HCT116 (cell line): Measurements from ENCODE around the gene PICALM. TPM values are rescaled to one million over a fixed set of nuclear protein-coding genes. Genes with fewer than 3 reads are reported as not detected.

Experiments used
- ATAC-seq: fragments of 200-7000 bp; cut with Tn5 transposase; 2 replicates; pipeline ENCODE4 v1.9.1; 2020; ENCODE audit warnings: mild to moderate bottlenecking, moderate library complexity
- BruUV-seq: library from RNA; stranded (reverse); fragments of 400-500 nt; replicated peaks from 2 replicates; lab custom pipeline; 2021; lab: Mats Ljungman, UMichigan
- CTCF ChIA-PET: fragments of 300-600 bp; sonication (Branson Sonifier 250); formaldehyde crosslinking; loops from one replicate; lab custom pipeline; 2021; ENCODE audit warnings: antibody characterized with exemption; lab: Charles Lee
- POLR2A ChIA-PET: fragments of 300-600, 350-600 bp; sonication (Branson Sonifier 250); formaldehyde crosslinking; loops from one replicate; lab custom pipeline; 2021; ENCODE audit warnings: antibody characterized with exemption; lab: Charles Lee
- RAD21 ChIA-PET, 2 experiments: fragments of 300-600 bp; sonication (Branson Sonifier 250); formaldehyde crosslinking; loops; one replicate each; lab custom pipeline; 2023; ENCODE audit warnings: low total read pairs in 2 of 2; ENCODE audit not compliant: uncharacterized antibody in 2 of 2, unreplicated experiment in 2 of 2, low non-redundant PET in 1 of 2; lab: Charles Lee
- DNase-seq: peaks from one replicate; pipeline ENCODE4 v3.0.0-alpha.2; 2010; ENCODE audit warnings: low read depth, low spot score
- H2AFZ ChIP-seq: fragments of 200-600 bp; shearing (Covaris generic), sonication (generic); 2 replicates; pipeline ENCODE4 v1.6.1; 2017; ENCODE audit warnings: low read depth, mixed run types, mixed read lengths, antibody characterized with exemption, low read length; ENCODE audit not compliant: poor library complexity, severe bottlenecking
- H3K27ac ChIP-seq: 2 replicates; pipeline ENCODE4 v1.5.1; 2012; ENCODE audit warnings: low read depth, low read length
- H3K27me3 ChIP-seq: fragments of 200-600 bp; sonication (generic); 2 replicates; pipeline ENCODE4 v1.6.1; 2016; ENCODE audit warnings: mixed run types, low read length, mixed read lengths; ENCODE audit not compliant: insufficient read depth
- H3K36me3 ChIP-seq, 2 experiments: fragments of 200-500 bp in 1 of 2; fragments of 200-600 bp in 1 of 2; sonication (Bioruptor generic) in 1 of 2; sonication (generic) in 1 of 2; 2 replicates each; pipeline versions ENCODE4 v1.5.1 to v1.6.1; 2014 to 2016; ENCODE audit warnings: low read length in 2 of 2, inconsistent platforms in 1 of 2, mixed read lengths in 1 of 2, mixed run types in 1 of 2; ENCODE audit not compliant: insufficient read depth in 2 of 2, control insufficient read depth in 1 of 2
- H3K4me1 ChIP-seq, 2 experiments: fragments of 200-600 bp in 1 of 2; sonication (generic) in 1 of 2; 2 replicates each; pipeline versions ENCODE4 v1.5.1 to v1.6.1; 2012 to 2017; ENCODE audit warnings: low read length in 2 of 2, inconsistent platforms in 1 of 2, mild to moderate bottlenecking in 1 of 2, mixed read lengths in 1 of 2, mixed run types in 1 of 2, moderate library complexity in 1 of 2; ENCODE audit not compliant: insufficient read depth in 2 of 2, control insufficient read depth in 1 of 2
- H3K4me2 ChIP-seq: fragments of 200-600 bp; sonication (generic); 2 replicates; pipeline ENCODE4 v1.6.1; 2017; ENCODE audit warnings: mixed run types, low read length, mixed read lengths
- H3K4me3 ChIP-seq, 2 experiments: fragments of 200-600 bp in 1 of 2; sonication (generic) in 1 of 2; replicated peaks in 1 of 2; 2 replicates each; pipeline ENCODE4 v1.5.1; 2011 to 2016; ENCODE audit warnings: low read length in 2 of 2, control low read depth in 1 of 2, low read depth in 1 of 2, mild to moderate bottlenecking in 1 of 2, mixed read lengths in 1 of 2, mixed run types in 1 of 2
- H3K79me2 ChIP-seq: fragments of 200-600 bp; sonication (generic); 2 replicates; pipeline ENCODE4 v1.6.1; 2017; ENCODE audit warnings: mild to moderate bottlenecking, mixed run types, low read length, moderate library complexity, mixed read lengths; ENCODE audit not compliant: insufficient read depth
- H3K9ac ChIP-seq: fragments of 200-600 bp; sonication (generic); 2 replicates; pipeline ENCODE4 v1.6.1; 2016; ENCODE audit warnings: low read length, mixed read lengths
- H3K9me2 ChIP-seq: fragments of 200-600 bp; sonication (generic), shearing (Covaris generic); 2 replicates; pipeline ENCODE4 v1.6.1; 2017; ENCODE audit warnings: mixed run types, mild to moderate bottlenecking, moderate library complexity; ENCODE audit not compliant: insufficient read depth
- H3K9me3 ChIP-seq, 2 experiments: fragments of 200-500 bp in 1 of 2; fragments of 200-600 bp in 1 of 2; sonication (Bioruptor generic) in 1 of 2; sonication (generic) in 1 of 2; 2 replicates each; pipeline ENCODE4 v1.6.1; 2014 to 2017; ENCODE audit warnings: low read length in 2 of 2, mixed read lengths in 2 of 2, inconsistent platforms in 1 of 2, low read depth in 1 of 2, mild to moderate bottlenecking in 1 of 2, mixed run types in 1 of 2, moderate library complexity in 1 of 2; ENCODE audit not compliant: control insufficient read depth in 1 of 2, insufficient read depth in 1 of 2
- H4K20me1 ChIP-seq: fragments of 200-600 bp; sonication (generic), shearing (Covaris generic); 2 replicates; pipeline ENCODE4 v1.6.1; 2017; ENCODE audit warnings: mixed run types, mild to moderate bottlenecking, moderate library complexity; ENCODE audit not compliant: insufficient read depth
- ATF3 ChIP-seq: IDR thresholded peaks from 2 replicates; pipeline ENCODE4 v1.6.1; 2012
- CBX3 ChIP-seq: IDR thresholded peaks from 2 replicates; pipeline ENCODE4 v1.6.1; 2012; ENCODE audit warnings: low read depth
- CEBPB ChIP-seq: IDR thresholded peaks from 2 replicates; pipeline ENCODE4 v1.6.1; 2012; ENCODE audit warnings: low read depth
- EGR1 ChIP-seq: IDR thresholded peaks from 2 replicates; pipeline ENCODE4 v1.6.1; 2012; ENCODE audit warnings: low read depth
- ELF1 ChIP-seq: IDR thresholded peaks from 2 replicates; pipeline ENCODE4 v1.6.1; 2012; ENCODE audit warnings: low read depth, borderline replicate concordance
- EZH2 ChIP-seq: fragments of 200-600 bp; sonication (generic); IDR thresholded peaks from 2 replicates; pipeline ENCODE4 v1.6.1; 2017; ENCODE audit warnings: antibody characterized with exemption, mixed run types
- FOSL1 ChIP-seq: IDR thresholded peaks from 2 replicates; pipeline ENCODE4 v1.6.1; 2012; ENCODE audit warnings: low read depth
- JUND ChIP-seq: IDR thresholded peaks from 2 replicates; pipeline ENCODE4 v1.6.1; 2012
- MAX ChIP-seq: IDR thresholded peaks from 2 replicates; pipeline ENCODE4 v1.6.1; 2012
- REST ChIP-seq: IDR thresholded peaks from 2 replicates; pipeline ENCODE4 v1.6.1; 2012; ENCODE audit warnings: low read depth
- SIN3A ChIP-seq: IDR thresholded peaks from 2 replicates; pipeline ENCODE4 v1.6.1; 2012; ENCODE audit warnings: low read depth
- SRF ChIP-seq: IDR thresholded peaks from 2 replicates; pipeline ENCODE4 v1.6.1; 2012; ENCODE audit warnings: low read depth
- TCF7L2 ChIP-seq: IDR thresholded peaks from 2 replicates; pipeline ENCODE4 v1.7.0; 2011; ENCODE audit warnings: borderline replicate concordance, inconsistent platforms; ENCODE audit not compliant: insufficient read depth, insufficient read length; ENCODE audit errors: extremely low read depth
- ZBTB33 ChIP-seq: IDR thresholded peaks from 2 replicates; pipeline ENCODE4 v1.6.1; 2011; ENCODE audit warnings: mild to moderate bottlenecking, low read length, moderate library complexity; ENCODE audit not compliant: insufficient replicate concordance; ENCODE audit errors: extremely low read depth
- ZFX ChIP-seq: fragments of 450-650 bp; IDR thresholded peaks from 2 replicates; pipeline ENCODE4 v1.6.1; 2017
- ZNF274 ChIP-seq: fragments of 200-500 bp; sonication (Bioruptor generic); IDR thresholded peaks from 2 replicates; pipeline ENCODE4 v1.6.1; 2014; ENCODE audit warnings: mild to moderate bottlenecking, low read depth, low read length, inconsistent platforms
- intact Hi-C: fragments of 100-400 bp; cut with micrococcal nuclease; formaldehyde crosslinking; loops from 2 replicates; pipeline ENCODE4 v1.10.0; 2022
- total RNA-seq: library from RNA; stranded (reverse); gene quantifications from one replicate; pipeline ENCODE4 v1.2.1, GENCODE V29; 2021; ENCODE audit not compliant: unreplicated experiment
- TF ChIP-seq, protein P1 (sequence below), 3 experiments: fragments of 200-600 bp in 1 of 3; sonication (generic) in 1 of 3; IDR thresholded peaks in 2 of 3; conservative IDR thresholded peaks in 1 of 3; 2 replicates each; pipeline ENCODE4 v1.5.1; 2012 to 2017; ENCODE audit warnings: low read depth in 2 of 3, low read length in 2 of 3, antibody characterized with exemption in 1 of 3, borderline replicate concordance in 1 of 3, control low read depth in 1 of 3, mild to moderate bottlenecking in 1 of 3, mixed read lengths in 1 of 3, mixed run types in 1 of 3, moderate library complexity in 1 of 3; ENCODE audit not compliant: insufficient read depth in 1 of 3

PICALM gene
- total RNA-seq, 1 experiment from 2014 or later = 90.6 TPM

GRCh38 chr11:86047275-86047991 is 21.5 kb downstream of the PICALM start:
- no peak overlapping the region for H2AFZ ChIP-seq
- CTCF ChIA-PET = no interaction called here
- BruUV-seq = no TSS peak
- H3K4me2 ChIP-seq = no peak overlapping the region
- peaks cover 7% of the 10 kb centered on the region; the same call in 1 of the 2 replicates for H4K20me1 ChIP-seq
- intact Hi-C loops = loop anchor here (10.0 kb wide), 1 partner anchor 227 kb away; no protein-coding TSS in a partner anchor
- POLR2A ChIA-PET = no interaction called here
- no peaks in the 10 kb centered on the region for H3K9me3 ChIP-seq
- no peaks in the 10 kb centered on the region for H3K27me3 ChIP-seq
- DNase-seq = no peak
- H3K4me3 ChIP-seq = no peak overlapping the region
- H3K9ac ChIP-seq = no peak overlapping the region
- H3K9me2 ChIP-seq = no peaks in the 10 kb centered on the region
- TF ChIP-seq EZH2 (no peak), ZFX (no peak), EGR1 (no peak), ATF3 (no peak), SIN3A (no peak), ZNF274 (no peak), MAX (no peak), ZBTB33 (no peak), ELF1 (no peak), JUND (no peak), SRF (no peak), REST (no peak), CBX3 (no peak), TCF7L2 (no peak), FOSL1 (no peak), CEBPB (no peak)
- TF ChIP-seq, protein P1, sequence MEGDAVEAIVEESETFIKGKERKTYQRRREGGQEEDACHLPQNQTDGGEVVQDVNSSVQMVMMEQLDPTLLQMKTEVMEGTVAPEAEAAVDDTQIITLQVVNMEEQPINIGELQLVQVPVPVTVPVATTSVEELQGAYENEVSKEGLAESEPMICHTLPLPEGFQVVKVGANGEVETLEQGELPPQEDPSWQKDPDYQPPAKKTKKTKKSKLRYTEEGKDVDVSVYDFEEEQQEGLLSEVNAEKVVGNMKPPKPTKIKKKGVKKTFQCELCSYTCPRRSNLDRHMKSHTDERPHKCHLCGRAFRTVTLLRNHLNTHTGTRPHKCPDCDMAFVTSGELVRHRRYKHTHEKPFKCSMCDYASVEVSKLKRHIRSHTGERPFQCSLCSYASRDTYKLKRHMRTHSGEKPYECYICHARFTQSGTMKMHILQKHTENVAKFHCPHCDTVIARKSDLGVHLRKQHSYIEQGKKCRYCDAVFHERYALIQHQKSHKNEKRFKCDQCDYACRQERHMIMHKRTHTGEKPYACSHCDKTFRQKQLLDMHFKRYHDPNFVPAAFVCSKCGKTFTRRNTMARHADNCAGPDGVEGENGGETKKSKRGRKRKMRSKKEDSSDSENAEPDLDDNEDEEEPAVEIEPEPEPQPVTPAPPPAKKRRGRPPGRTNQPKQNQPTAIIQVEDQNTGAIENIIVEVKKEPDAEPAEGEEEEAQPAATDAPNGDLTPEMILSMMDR (IDR thresholded peaks at IDR 0.05 in 2 of 3, conservative IDR thresholded peaks at IDR 0.05 in 1 of 3; ENCODE audit: borderline replicate concordance in 1 of 3, insufficient read depth in 1 of 3, low read depth in 2 of 3, low read length in 2 of 3) = no peak
- no peaks in the 10 kb centered on the region for H3K36me3 ChIP-seq
- RAD21 ChIA-PET = no interaction called here
- peaks cover 99% of the 10 kb centered on the region for H3K79me2 ChIP-seq
- no peak for ATAC-seq
- no peaks in the 10 kb centered on the region; a peak in 1 of 4 replicates for H3K4me1 ChIP-seq
- no peak overlapping the region for H3K27ac ChIP-seq
